Activated naive CD4-positive, alpha-beta T cell treated with anti-CD3 and anti-CD28 coated beads, Interleukin-2, amount 50 U/mL, for 72 hours (primary cell): ENCODE measurements around the gene SLC16A4. TPM values are rescaled to one million over a fixed set of nuclear protein-coding genes. Genes with fewer than 3 reads are reported as not detected.

Experiments
- ATAC-seq, 2 donors: fragments of 150-1000 bp; cut with Tn5 transposase; 2 replicates each; pipeline ENCODE4 v1.10.0; 2021; ENCODE audit warnings: mild to moderate bottlenecking in 2 of 2, moderate library complexity in 2 of 2
- DNase-seq, 2 donors: peaks; one replicate each; pipeline ENCODE4 v3.0.0; 2021 to 2022; ENCODE audit warnings: low spot score in 2 of 2
- H3K27ac Mint-ChIP-seq, 2 donors: one replicate each; pipeline ENCODE4 v1.8.0; 2022; ENCODE audit warnings: mild to moderate bottlenecking in 2 of 2, mixed read lengths in 2 of 2
- H3K36me3 Mint-ChIP-seq, 2 donors: one replicate each; pipeline ENCODE4 v1.8.0; 2022; ENCODE audit warnings: mixed read lengths in 2 of 2
- H3K9me3 Mint-ChIP-seq, 2 donors: one replicate each; pipeline ENCODE4 v1.8.0; 2022; ENCODE audit warnings: mixed read lengths in 2 of 2
- total RNA-seq, 2 donors: library from RNA; stranded (reverse); gene quantifications; one replicate each; pipeline ENCODE4 v1.2.3, GENCODE V29; 2022

SLC16A4 gene
- total RNA-seq, 2 donors from 2014 or later, result 0.45 to 0.87 TPM

DNA sequence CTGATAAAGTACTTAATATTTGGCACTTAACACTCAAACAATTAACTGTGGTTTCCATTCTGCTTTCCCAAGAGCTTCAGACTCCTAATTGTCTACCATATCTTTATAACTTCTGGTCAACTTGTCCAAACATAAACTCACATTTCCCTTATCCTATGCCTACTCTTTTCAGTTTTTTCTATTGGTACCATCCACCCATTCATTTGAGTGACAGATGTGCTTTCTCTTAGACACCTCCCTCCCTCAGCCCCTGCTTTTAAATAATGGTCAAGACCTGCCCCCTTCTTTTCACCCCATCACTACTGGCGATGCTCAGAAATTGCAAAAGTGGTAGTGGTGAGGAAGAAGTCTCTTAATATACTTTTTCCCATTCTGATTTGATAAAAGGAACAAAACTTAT is 5.5 kb downstream of the SLC16A4 start:
- no peak for DNase-seq
- Mint-ChIP-seq H3K36me3 (peaks cover 0 to 7% of the 10 kb centered on the region in 2 donors), H3K9me3 (no peaks in the 10 kb centered on the region), H3K27ac (peak overlapping the region in 1 of 2 donors; percentile 9)
- no peak for ATAC-seq

DNA sequence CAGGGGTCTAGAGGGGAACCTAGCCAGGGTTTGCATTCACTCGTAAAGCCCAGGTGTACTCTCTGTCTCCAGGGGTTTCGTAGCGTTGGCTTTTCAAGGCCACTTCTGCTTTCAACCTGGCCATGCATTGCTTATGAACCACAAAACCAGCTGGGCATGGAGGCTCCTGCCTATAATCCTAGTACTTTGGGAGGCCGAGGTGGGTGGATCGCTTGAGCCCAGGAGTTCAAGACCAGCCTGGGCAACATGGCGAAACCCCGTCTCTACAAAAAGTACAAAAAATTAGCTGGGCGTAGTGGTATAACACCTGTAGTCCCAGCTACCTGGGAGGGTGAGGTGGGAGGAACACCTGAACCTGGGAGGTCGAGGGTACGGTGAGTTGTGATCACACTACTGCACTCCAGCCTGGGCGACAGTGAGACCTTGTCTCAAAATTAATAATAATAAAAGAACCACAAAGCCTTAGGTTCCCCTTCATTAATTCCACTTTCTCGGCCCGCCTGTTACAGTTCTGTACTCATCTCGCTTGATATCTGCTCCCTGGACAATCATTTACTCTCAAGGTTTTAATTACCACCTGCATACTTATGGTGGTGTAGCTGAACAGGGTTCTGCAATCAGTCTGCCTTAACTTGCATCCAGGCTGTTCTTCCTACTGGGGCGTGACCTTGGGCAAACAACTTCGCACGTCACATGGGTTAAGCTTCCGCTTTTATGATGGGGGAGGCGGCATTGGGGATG is 6.1 kb downstream of the SLC16A4 start:
- ATAC-seq (no peak), DNase-seq (no peak)
- H3K9me3 Mint-ChIP-seq, result no peaks in the 10 kb centered on the region
- H3K27ac Mint-ChIP-seq, result no peak overlapping the region
- peaks cover 0 to 11% of the 10 kb centered on the region in 2 donors for H3K36me3 Mint-ChIP-seq

DNA sequence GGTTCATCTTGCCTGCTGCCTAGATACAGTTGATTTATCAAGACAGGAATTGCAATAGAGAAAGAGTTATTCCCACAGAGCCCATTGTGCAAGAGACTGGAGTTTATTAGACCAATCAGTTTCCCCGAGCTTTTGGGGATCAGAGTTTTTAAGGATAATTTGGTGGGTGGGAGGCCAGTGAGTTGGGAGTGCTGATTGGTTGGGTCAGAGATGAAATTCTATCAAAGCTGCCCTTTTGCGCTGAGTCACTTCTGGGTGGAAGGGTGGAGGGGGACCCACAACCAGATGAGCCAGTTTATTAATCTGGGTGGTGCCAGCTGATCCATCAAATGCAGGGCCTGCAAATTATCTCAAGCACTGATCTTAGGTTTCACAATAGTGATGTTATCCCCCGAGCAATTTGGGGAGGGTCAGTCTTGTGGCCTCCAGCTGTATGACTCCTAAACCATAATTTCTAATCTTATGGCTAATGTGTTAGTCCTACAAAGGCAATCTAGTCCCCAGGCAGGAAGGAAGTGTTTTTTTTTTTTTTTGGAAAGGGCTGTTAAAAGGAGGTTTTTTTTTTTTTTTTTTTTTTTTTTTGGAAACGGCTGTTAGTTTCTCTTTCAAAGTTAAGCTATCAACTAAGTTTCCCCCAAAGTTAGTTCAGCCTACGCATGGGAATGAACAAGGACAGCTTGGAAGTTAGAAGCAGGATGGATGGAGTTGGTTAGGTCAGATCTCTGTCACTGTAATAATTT is 7.4 kb downstream of the SLC16A4 start:
- Mint-ChIP-seq H3K9me3 (no peaks in the 10 kb centered on the region), H3K27ac (peak overlapping the region in 1 of 2 donors; percentile 52), H3K36me3 (peaks cover 0 to 19% of the 10 kb centered on the region in 2 donors)
- no peak for DNase-seq
- no peak for ATAC-seq

DNA sequence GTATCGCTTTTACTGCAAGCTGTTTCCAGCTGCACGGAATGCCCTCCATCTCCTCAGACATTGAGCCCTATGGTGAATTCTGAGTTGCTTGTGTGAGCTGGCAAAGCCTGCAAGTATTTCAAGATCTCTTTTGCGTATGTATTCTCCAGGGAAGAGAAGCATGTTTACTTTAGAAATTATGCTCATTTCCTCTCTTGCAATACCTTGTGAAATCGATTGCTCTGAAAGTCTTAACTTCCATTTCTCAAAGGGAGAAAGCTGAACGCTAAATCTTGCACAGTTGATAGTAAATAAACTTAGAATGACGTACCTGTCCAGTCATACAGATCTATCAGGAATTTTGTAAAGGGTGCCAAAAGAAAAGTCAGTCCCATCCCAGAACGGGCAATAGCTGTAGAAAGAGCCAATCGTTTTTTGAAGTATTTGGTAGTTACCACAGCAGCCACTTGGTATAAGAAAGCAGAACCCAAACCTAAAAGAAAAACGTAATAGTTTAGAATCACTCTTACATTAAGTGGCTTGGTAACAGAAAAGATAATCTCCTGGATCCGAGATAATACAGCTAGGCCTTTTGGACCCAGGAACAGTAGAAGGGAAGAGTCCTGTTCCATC is 10.0 kb downstream of the SLC16A4 start:
- DNase-seq (no peak), ATAC-seq (no peak)
- H3K27ac Mint-ChIP-seq, result no peak overlapping the region
- peaks cover 0 to 17% of the 10 kb centered on the region in 2 donors for H3K36me3 Mint-ChIP-seq
- H3K9me3 Mint-ChIP-seq, result no peaks in the 10 kb centered on the region

DNA sequence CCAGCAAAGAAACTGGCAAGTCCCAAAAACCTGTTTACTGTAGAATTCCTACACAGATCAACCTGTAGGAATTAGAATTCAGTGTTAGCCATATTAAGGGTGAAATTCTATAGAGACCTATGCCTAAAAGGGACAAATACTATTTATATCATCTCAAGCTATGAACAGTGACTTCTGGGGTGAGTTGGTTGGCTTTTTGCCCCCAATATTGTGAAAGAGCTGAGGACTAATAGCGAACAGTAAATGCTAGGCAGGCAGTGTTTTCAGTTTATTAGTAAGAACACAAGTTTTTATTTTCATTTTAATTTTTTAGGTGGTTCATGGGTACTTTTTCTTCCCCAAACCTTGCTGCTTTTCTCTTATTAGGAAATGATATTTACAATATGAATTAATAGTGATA is 15.3 kb downstream of the SLC16A4 start:
- peaks cover 0 to 20% of the 10 kb centered on the region in 2 donors for H3K36me3 Mint-ChIP-seq
- ATAC-seq (no peak), DNase-seq (no peak)
- H3K27ac Mint-ChIP-seq, result no peak overlapping the region
- H3K9me3 Mint-ChIP-seq, result no peaks in the 10 kb centered on the region

DNA sequence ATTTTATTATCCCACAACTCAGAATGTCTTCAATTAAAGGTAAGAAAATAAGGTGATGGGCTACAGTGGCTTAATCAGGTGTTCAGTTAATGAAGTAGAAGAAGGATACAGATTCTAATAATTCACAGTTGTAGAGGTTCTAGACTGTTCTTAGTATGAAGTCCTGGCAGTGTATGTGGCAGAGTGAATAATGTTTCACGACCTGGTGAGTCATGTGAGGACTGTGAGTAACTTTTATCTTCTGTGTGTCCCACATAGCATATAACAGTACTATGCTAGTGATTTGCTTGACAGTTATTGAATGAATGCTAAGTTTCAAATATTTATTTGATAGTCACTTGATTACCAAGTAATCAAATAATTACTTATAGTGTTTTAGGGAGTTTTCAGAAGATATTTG is 20.0 kb downstream of the SLC16A4 start:
- peak; percentile 100 for ATAC-seq
- Mint-ChIP-seq H3K9me3 (no peaks in the 10 kb centered on the region), H3K36me3 (peaks cover 0 to 4% of the 10 kb centered on the region in 2 donors), H3K27ac (peak overlapping the region; percentile 7 to 59)
- DNase-seq, result peak in 1 of 2 donors; percentile 12

DNA sequence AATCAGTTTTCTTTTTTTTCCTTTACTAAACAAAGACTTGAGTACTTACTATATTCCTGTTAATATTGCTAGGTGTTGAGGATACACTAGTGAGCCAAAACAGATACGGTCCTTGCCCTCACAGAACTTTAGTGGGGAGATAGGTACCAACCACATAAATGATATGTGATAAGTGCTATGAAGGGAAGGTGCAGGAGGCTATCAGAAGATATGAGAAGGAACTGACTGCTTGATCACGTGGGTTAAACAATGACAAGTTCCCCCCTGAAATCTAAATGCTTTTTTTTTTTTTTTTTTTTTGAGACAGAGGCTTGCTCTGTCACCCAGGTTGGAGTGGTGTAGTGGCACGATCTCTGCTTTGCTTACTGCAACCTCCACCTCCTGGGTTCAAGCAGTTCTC is 26.6 kb downstream of the SLC16A4 start:
- Mint-ChIP-seq H3K9me3 (no peaks in the 10 kb centered on the region), H3K27ac (no peak overlapping the region), H3K36me3 (peaks cover 0 to 12% of the 10 kb centered on the region in 2 donors)
- no peak for ATAC-seq
- no peak for DNase-seq

DNA sequence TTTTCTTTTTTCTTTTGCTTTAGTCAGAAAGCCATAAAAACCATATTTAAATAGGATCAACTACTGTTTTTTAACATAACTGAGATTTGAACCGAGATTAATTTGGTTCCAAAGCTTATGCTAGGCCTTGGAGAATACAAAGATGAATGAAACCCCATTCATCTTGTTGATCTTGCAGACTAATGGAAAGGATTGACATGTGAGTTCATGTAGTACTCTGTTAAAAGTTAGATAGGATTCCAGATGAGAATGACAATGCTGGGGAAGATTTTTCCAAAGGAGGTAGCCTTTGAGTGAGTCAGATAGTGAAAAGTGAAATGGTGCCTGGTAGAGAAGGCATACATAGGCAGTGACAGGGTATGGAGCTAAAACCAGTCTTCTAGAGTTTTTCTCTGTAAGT is 29.0 kb downstream of the SLC16A4 start:
- no peak for DNase-seq
- ATAC-seq, result no peak
- peaks cover 0 to 12% of the 10 kb centered on the region in 2 donors for H3K36me3 Mint-ChIP-seq
- no peak overlapping the region for H3K27ac Mint-ChIP-seq
- H3K9me3 Mint-ChIP-seq, result no peaks in the 10 kb centered on the region

DNA sequence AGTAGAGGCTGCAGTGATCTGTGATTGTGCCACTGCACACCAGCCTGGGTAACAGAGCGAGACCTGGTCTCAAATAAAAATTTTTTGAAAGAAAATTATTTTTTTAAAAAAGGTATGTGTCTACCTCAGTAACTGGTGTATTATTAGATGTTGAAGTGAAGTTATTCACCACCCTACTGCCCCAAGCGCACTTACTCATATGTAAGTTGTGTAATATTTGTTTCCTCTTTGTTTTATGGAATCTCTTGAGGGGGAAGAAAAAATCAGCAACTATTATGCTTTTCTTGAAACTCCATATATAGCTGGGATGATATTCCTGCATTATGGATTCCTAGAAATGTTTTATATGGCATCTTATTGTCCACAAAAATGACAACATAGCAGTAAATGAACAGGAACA is 30.4 kb downstream of the SLC16A4 start:
- Mint-ChIP-seq H3K9me3 (no peaks in the 10 kb centered on the region), H3K27ac (no peak overlapping the region), H3K36me3 (peaks cover 0 to 17% of the 10 kb centered on the region in 2 donors)
- DNase-seq (no peak), ATAC-seq (no peak)

DNA sequence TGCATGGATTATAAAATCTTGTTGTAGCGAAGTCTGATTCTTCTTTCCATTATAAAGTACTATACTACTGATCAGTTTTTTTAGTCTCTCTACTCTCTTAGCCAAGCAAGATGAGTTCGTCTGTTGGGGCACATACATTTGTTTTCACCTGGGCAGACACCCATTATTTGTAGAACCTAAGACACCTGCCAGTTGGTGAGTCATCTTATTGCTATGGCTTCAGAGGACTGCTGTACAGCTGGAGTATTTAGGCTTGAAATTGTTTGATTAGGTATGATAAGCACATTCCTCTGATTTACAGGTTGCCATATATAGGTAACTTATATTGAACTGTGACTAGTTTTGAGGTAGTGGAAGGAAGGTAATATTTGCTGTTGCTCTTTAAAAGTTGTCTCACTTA is 34.4 kb downstream of the SLC16A4 start:
- DNase-seq, result no peak
- peak overlapping the region in 1 of 2 donors; percentile 8 for H3K27ac Mint-ChIP-seq
- peaks cover 0 to 11% of the 10 kb centered on the region in 2 donors for H3K36me3 Mint-ChIP-seq
- no peak for ATAC-seq
- H3K9me3 Mint-ChIP-seq, result no peaks in the 10 kb centered on the region

DNA sequence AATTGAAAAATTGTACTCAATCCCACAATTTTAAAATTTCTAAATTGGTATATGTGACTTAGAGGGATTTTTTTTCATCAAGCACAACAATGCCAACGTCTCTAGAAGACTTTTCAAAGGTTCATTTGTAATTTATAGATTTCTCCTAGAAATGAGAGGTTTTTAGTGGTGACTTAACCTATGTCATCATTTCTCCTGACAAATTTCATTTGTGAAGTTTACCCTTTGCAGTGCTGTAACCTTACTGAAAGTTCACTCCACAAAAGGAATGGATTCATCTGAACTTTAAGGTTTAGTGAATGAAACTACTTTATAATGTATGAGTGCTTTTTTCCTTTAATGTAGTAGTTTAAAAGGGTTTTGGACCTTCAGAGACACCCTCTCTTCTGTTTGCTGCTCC is 35.5 kb downstream of the SLC16A4 start:
- peaks cover 0 to 6% of the 10 kb centered on the region in 2 donors for H3K36me3 Mint-ChIP-seq
- no peaks in the 10 kb centered on the region for H3K9me3 Mint-ChIP-seq
- no peak for DNase-seq
- no peak overlapping the region for H3K27ac Mint-ChIP-seq
- peak; percentile 21 to 45 for ATAC-seq

DNA sequence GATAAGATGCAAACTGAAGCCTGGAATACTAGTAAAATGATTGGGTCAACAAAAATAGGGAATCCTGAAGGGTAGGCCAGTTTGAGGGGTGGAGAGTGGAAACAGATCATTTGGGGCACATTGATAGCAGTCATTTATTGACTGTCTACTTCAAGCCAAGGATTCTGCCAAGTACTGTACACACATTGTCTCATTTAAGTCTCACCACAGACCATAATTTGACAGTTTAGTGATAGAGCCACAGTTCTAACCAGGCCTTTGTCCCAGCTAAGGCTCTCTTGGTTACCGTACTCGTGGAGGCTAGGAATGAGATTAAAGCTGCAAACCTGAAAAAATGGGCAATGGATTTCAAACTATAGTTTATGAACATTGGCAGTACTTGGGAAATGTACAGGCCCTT is 40.5 kb downstream of the SLC16A4 start:
- ATAC-seq, result peak; percentile 29 to 37
- Mint-ChIP-seq H3K9me3 (no peaks in the 10 kb centered on the region), H3K27ac (peak overlapping the region; percentile 14 to 41), H3K36me3 (peaks cover 22 to 33% of the 10 kb centered on the region in 2 donors)
- no peak for DNase-seq

DNA sequence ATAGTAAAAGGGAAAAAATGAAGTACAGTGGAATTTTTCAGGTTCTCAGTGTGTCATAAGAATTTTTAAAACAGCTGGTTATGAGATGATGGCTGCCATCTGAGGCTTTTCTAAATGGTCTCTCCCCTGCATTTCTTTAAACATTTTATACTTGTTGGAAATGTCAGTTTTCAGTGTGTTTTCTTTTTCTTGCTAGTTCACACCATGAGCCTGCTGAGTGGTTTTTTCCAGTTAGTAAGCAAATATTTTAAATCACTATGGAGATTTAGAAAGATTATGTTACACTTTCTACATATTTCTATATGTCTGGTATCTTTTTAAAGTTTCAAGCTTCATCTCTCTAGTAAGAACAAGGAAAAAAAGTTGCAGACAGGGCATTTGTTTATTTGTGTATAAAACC is 42.1 kb downstream of the SLC16A4 start:
- DNase-seq (no peak), ATAC-seq (peak in 1 of 2 donors; percentile 61)
- H3K36me3 Mint-ChIP-seq, result peaks cover 25 to 38% of the 10 kb centered on the region in 2 donors
- H3K9me3 Mint-ChIP-seq, result no peaks in the 10 kb centered on the region
- peak overlapping the region; percentile 13 to 81 for H3K27ac Mint-ChIP-seq

DNA sequence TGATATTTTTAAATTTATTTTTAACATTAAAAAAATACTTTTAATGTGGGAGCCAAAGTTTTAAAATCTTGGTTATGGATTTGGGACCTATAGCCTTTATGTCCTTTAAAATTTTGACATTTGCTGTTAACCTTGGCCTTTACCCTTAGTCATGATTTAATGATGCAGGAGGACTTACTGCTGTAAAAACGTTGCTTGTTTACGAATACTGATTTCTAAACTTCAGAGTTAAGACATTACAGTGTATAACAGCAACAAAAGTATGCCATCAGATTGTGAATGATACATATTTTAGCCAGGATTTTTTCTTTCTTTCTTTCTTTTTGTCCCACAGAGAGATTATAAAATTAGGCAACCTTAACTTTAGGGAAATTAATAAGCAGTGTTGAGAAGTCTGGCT is 42.8 kb downstream of the SLC16A4 start:
- DNase-seq, result no peak
- peak overlapping the region; percentile 13 to 81 for H3K27ac Mint-ChIP-seq
- no peaks in the 10 kb centered on the region for H3K9me3 Mint-ChIP-seq
- H3K36me3 Mint-ChIP-seq, result peaks cover 29 to 45% of the 10 kb centered on the region in 2 donors
- ATAC-seq, result no peak

DNA sequence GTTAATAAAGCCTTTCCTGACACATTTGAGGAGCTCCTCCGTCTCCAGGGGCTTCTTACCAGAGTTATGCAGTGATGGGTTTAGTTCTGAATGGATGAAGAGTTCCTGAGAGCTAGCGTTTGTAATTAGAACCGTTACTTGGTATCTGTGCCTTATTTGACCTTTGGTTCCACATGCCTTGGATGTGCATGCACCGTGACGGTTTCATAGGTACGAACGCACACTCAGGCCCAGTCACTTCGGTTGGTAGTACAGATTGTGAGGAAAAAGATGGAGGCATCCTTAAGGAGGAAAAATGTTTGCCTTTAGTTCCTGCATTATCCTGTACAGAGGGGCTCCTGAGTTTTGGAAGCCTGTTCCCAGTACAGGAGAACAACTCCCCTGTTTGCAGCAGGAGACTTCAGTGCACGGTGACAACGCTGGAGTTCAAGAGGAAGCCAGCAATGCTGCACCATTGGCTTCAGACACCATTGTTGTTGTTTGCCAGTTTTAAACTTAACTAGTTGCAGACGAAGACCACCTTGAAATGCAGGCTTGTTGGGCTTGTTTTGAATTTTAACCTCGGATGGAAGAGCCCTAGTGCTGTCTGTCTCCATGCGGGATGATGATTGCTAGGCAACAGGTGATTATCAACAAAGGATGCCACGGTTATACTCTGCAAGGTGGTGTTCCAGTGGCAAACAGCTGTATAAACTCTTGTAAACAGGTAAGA is 43.5 kb downstream of the SLC16A4 start:
- no peaks in the 10 kb centered on the region for H3K9me3 Mint-ChIP-seq
- H3K36me3 Mint-ChIP-seq, result peaks cover 29 to 52% of the 10 kb centered on the region in 2 donors
- ATAC-seq, result no peak
- H3K27ac Mint-ChIP-seq, result peak overlapping the region in 1 of 2 donors; percentile 88
- DNase-seq, result no peak

DNA sequence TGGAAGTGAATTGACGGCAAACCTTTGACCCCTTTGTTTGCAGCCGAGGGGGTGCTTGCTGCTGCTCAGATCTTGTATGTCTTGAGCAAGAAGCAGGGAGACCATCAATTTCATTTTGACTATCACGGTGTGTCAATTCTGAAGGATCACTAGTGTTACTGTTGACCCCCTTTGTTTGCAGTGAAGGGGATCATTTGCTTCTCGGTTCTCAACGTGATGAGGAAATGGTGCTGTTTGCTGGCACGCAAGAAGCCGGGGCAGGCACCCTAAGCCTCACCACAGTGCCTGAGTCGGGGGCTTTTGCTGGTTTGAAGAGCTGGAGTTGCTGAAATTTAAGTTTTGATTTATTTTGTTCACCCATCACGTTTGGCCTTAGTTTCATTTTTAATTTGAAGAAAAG is 44.1 kb downstream of the SLC16A4 start:
- Mint-ChIP-seq H3K27ac (peak overlapping the region in 1 of 2 donors; percentile 88), H3K36me3 (peaks cover 33 to 59% of the 10 kb centered on the region in 2 donors), H3K9me3 (no peaks in the 10 kb centered on the region)
- DNase-seq (no peak), ATAC-seq (no peak)

DNA sequence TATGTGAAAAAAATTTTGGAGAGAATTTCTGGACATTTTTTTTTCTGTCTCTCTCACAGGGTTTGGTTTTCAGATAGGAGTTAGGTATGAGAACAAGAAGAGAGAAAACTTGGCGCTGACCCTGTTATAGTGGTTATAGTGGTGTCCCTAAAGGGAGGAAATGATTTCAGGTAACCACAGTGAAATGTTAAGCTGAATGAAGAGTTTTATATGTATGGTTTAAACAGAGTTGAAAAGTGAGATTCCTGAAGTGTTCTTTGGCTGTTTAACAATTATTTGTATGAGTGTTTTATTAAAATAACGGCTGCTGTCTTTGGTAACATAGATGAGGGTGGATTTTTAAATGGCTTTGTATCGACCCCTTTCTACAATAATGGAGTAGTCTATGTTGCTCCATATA is 45.3 kb downstream of the SLC16A4 start:
- DNase-seq, result no peak
- ATAC-seq, result no peak
- Mint-ChIP-seq H3K9me3 (no peaks in the 10 kb centered on the region), H3K36me3 (peaks cover 45 to 71% of the 10 kb centered on the region in 2 donors), H3K27ac (peak overlapping the region in 1 of 2 donors; percentile 19)
